HG02981 (cell line): ENCODE measurements around the gene CDC20B.
"Not testable (repeated sequence)": the region's sequence is repeated elsewhere in the genome, so short reads cannot be mapped to it uniquely, and the experiment has no call there.

Source experiments
- ATAC-seq: cut with Tn5 transposase; IDR thresholded peaks from one replicate; pipeline ENCODE4 v1.9.1; 2021; ENCODE audit warnings: mild to moderate bottlenecking, moderate library complexity; ENCODE audit not compliant: unreplicated experiment

CDC20B gene

GRCh38 chr5:55104946-55105701 is 67.9 kb downstream of the CDC20B start:
- ATAC-seq: no peak

GRCh38 chr5:55104036-55104772 is 68.8 kb downstream of the CDC20B start:
- ATAC-seq: no peak

GRCh38 chr5:55102348-55102747 is 70.6 kb downstream of the CDC20B start, which contains the start of gene GZMA:
TSS of gene GZMA (plus strand) at chr5:55102646. CDS start at chr5:55102683, 37 bp downstream.
- ATAC-seq: no peak

DNA sequence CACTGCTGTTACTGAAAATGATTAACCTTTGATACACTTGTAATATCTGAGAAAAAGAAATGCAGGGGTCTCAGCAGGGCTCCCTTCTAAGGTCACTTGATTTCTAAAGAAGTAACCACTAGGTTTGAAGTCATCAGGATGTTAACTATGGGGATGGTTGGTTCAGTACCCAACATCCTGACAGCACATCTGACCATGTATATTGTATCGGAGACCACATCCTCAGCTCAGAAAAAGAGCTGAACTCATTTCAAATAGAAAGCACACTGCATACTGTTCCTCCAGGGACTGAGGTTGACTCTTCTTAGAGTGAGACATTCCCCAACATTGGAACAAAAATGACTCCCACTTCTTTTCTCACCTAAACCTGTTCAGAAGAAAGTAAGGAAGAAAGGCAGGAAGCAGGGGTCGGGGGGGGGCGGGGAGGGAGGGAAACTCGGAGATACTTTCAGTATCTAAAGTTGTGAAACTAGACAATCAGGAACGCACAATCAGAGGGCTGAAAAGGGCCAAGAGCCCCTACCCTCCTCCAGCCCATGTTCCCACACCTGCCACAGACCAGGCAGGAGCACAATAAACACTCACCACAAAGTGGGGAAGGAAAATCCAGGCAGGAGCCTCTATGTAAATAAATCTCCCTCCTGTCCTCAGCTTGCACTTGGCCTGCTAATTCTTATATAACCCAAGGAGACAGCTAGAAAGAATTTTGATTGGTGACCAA is 71.3 kb downstream of the CDC20B start:
- no peak for ATAC-seq

GRCh38 chr5:55101148-55101547 is 71.8 kb downstream of the CDC20B start:
- ATAC-seq: not testable (repeated sequence)

- ATAC-seq: no peak
Observed at GRCh38 chr5:55096861-55097260, 76.1 kb downstream of the CDC20B start.

DNA sequence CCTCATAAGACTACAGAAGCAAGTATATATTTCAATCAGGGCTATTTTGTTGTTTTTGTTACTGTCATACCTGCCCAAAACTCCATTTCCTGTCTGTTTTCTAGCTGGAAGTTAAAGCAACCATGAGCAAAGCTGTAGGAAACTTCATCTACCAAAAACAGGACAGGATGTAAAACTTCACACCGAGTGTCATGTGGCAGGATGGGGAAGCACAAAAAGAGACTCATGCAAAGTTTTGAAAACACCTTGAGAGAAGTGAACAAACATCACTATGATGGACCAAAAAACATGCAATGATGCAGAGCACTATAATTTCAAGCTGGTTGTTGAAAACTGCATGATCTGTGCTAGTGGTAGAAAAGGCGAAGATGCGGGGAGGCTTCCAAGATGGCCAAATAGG is 76.8 kb downstream of the CDC20B start:
- no peak for ATAC-seq

- not testable (repeated sequence) for ATAC-seq
Observed at GRCh38 chr5:55091011-55091410, 82.0 kb downstream of the CDC20B start.

GRCh38 chr5:55089301-55089700 is 83.7 kb downstream of the CDC20B start:
- not testable (repeated sequence) for ATAC-seq

- ATAC-seq: no peak
Observed at GRCh38 chr5:55081541-55081940, 91.4 kb downstream of the CDC20B start.

DNA sequence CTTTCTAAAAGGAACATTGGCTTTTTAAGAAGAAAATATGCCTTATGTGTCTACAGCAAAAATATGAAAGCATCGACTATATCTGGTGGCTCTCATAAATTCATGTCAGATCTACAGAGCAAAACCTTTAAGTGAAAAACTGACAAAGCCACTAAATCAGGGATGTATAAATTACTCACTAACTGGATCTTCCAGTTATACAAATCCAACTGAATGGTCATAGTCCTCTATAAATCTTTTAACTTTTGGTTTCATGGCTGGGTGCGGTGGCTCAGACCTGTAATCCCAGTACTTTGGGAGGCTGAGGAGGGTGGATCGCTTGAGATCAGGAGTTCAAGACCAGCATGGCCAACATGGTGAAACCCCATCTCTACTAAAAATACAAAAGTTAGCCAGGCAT is 99.8 kb downstream of the CDC20B start:
- no peak for ATAC-seq

- no peak for ATAC-seq
Observed at GRCh38 chr5:55072666-55073065, 100.3 kb downstream of the CDC20B start.

DNA sequence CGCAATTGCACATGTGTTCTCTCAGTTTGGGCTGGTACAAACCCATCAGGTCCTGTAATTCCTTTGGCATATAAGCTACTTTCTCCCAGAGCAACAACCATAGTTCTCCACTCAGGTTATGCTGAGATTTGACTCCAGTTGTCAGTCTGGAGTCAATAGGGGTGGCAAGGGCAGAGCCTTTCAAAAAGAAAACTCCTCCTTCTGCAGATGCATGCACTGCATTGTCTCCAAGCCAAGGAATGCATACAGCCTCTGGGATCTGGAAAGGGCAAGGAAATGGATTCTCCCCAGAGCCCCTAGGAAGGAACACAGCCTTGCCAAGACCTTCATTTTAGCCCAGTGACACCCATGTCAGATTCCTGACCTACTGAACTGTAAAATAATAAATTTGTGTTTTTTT is 101.6 kb downstream of the CDC20B start:
- ATAC-seq: no peak

GRCh38 chr5:55070968-55071367 is 102.0 kb downstream of the CDC20B start:
- ATAC-seq: no peak

DNA sequence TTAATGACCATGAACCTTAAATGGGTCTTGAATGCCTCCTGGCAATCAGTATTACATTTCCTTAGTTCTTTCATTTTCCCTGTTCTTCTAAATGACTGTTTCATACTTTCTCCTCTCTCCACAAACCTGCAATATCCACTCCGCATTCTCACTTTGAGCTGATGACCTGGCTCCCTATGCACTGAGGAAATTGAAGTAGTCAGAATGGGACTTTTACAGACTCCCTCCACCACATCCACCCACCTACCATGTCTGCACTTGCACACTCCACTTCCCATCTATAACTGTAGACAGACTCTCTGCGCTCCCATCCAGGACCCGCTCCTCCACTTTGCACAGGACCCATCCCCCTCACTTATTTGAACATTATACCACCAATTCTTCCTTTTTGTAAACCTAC is 106.7 kb downstream of the CDC20B start:
- ATAC-seq: no peak

DNA sequence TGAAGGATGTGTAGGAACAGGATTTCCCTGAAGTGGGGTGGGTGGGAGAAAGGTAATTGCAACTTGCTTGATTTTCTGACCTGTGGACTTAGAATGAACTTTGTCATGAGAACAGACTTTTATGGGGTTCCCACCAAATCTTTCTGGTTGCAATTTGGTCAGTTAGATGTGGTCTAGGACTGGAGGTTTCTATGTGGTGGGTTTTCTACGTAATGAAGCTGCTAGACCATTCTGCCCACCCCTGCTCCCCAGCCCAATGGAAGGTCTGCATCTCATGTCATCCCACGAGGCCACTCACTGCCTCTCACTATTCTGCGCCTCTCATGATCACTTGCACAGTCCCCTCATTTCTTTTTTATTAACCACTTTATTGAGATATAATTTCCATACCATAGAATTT is 108.5 kb downstream of the CDC20B start:
- no peak for ATAC-seq

GRCh38 chr5:55063899-55064298 is 109.1 kb downstream of the CDC20B start:
- no peak for ATAC-seq

- no peak for ATAC-seq
Observed at GRCh38 chr5:55063220-55063863, 109.6 kb downstream of the CDC20B start.
